HUES64 (cell line): ENCODE data around the gene RALBP1.

Experiments
- H3K27ac ChIP-seq: 2 replicates; pipeline ENCODE4 v1.7.0; 2013; ENCODE audit warnings: low read depth, low read length, inconsistent platforms
- H3K27me3 ChIP-seq: 2 replicates; pipeline ENCODE4 v1.6.1; 2013; ENCODE audit warnings: mild to moderate bottlenecking, low read length; ENCODE audit not compliant: insufficient read depth
- H3K36me3 ChIP-seq: 2 replicates; pipeline ENCODE4 v1.6.1; 2013; ENCODE audit warnings: mild to moderate bottlenecking, low read length; ENCODE audit not compliant: insufficient read depth
- H3K4me1 ChIP-seq: 2 replicates; pipeline ENCODE4 v1.6.1; 2013; ENCODE audit warnings: mild to moderate bottlenecking, low read length, moderate library complexity; ENCODE audit not compliant: insufficient read depth
- H3K4me3 ChIP-seq: 2 replicates; pipeline ENCODE4 v1.5.1; 2013; ENCODE audit warnings: mild to moderate bottlenecking, low read length, moderate library complexity
- H3K9ac ChIP-seq: 2 replicates; pipeline ENCODE4 v1.6.1; 2013; ENCODE audit warnings: mild to moderate bottlenecking, low read depth, low read length
- H3K9me3 ChIP-seq: 2 replicates; pipeline ENCODE4 v1.6.1; 2013; ENCODE audit warnings: low read depth, low read length; ENCODE audit not compliant: insufficient read depth
- WGBS: fragments of 150-250, 120-280 bp; methylation state at CpG from one replicate; pipeline ENCODE4 v1.1.7; 2013; ENCODE audit warnings: missing lambda C conversion rate; 5-methylcytosine and 5-hydroxymethylcytosine counted together

Gene RALBP1

GRCh38 chr18:9535430-9535991 is 60.2 kb downstream of the RALBP1 start:
- Histone ChIP-seq H3K9ac (no peak overlapping the region), H3K36me3 (peaks cover 59% of the 10 kb centered on the region), H3K4me3 (no peak overlapping the region), H3K27ac (no peak overlapping the region), H3K4me1 (no peaks in the 10 kb centered on the region), H3K9me3 (no peaks in the 10 kb centered on the region), H3K27me3 (no peaks in the 10 kb centered on the region)
- WGBS, result 95% methylated on average over 27 of the region's 27 CpGs

- H3K9ac ChIP-seq, result no peak overlapping the region
- H3K27me3 ChIP-seq, result no peaks in the 10 kb centered on the region
- 95% methylated on average over 15 of the region's 24 CpGs for WGBS
- no peaks in the 10 kb centered on the region for H3K9me3 ChIP-seq
- H3K4me3 ChIP-seq, result no peak overlapping the region
- peaks cover 50% of the 10 kb centered on the region for H3K36me3 ChIP-seq
- no peak overlapping the region for H3K27ac ChIP-seq
- H3K4me1 ChIP-seq, result no peaks in the 10 kb centered on the region; the same call in 1 of the 2 replicates
Measured at GRCh38 chr18:9536354-9537152, 61.2 kb downstream of the RALBP1 start.

GRCh38 chr18:9537677-9538076 is 62.4 kb downstream of the RALBP1 start:
- H3K27ac ChIP-seq, result no peak overlapping the region
- peaks cover 45% of the 10 kb centered on the region for H3K36me3 ChIP-seq
- 92% methylated on average over 6 of the region's 6 CpGs for WGBS
- H3K27me3 ChIP-seq, result no peaks in the 10 kb centered on the region
- no peaks in the 10 kb centered on the region for H3K9me3 ChIP-seq
- H3K9ac ChIP-seq, result no peak overlapping the region
- H3K4me1 ChIP-seq, result no peaks in the 10 kb centered on the region; the same call in 1 of the 2 replicates
- H3K4me3 ChIP-seq, result no peak overlapping the region

GRCh38 chr18:9539283-9539682 is 64.0 kb downstream of the RALBP1 start:
- Histone ChIP-seq H3K9me3 (no peaks in the 10 kb centered on the region), H3K4me1 (no peaks in the 10 kb centered on the region; the same call in 1 of the 2 replicates), H3K27ac (no peak overlapping the region), H3K36me3 (peaks cover 29% of the 10 kb centered on the region), H3K27me3 (no peaks in the 10 kb centered on the region), H3K9ac (no peak overlapping the region), H3K4me3 (no peak overlapping the region)
- 96% methylated on average over 6 of the region's 6 CpGs for WGBS

- WGBS, result 87% methylated on average over 8 of the region's 8 CpGs
- Histone ChIP-seq H3K36me3 (peaks cover 24% of the 10 kb centered on the region), H3K4me1 (no peaks in the 10 kb centered on the region; the same call in 1 of the 2 replicates), H3K9ac (no peak overlapping the region), H3K27me3 (no peaks in the 10 kb centered on the region), H3K9me3 (no peaks in the 10 kb centered on the region), H3K27ac (no peak overlapping the region), H3K4me3 (no peak overlapping the region)
Measured at GRCh38 chr18:9539938-9540337, 64.6 kb downstream of the RALBP1 start.

- Histone ChIP-seq H3K9me3 (no peaks in the 10 kb centered on the region), H3K9ac (no peak overlapping the region), H3K4me1 (no peaks in the 10 kb centered on the region; the same call in 1 of the 2 replicates), H3K27me3 (no peaks in the 10 kb centered on the region), H3K36me3 (peaks cover 26% of the 10 kb centered on the region), H3K4me3 (no peak overlapping the region), H3K27ac (no peak overlapping the region)
- 85% methylated on average over 4 of the region's 4 CpGs for WGBS
Measured at GRCh38 chr18:9542924-9543323, 67.6 kb downstream of the RALBP1 start.

GRCh38 chr18:9545029-9545428 is 69.7 kb downstream of the RALBP1 start:
- Histone ChIP-seq H3K9ac (no peak overlapping the region), H3K9me3 (no peaks in the 10 kb centered on the region), H3K27ac (no peak overlapping the region), H3K4me1 (no peaks in the 10 kb centered on the region; the same call in 1 of the 2 replicates), H3K36me3 (peaks cover 46% of the 10 kb centered on the region), H3K27me3 (no peaks in the 10 kb centered on the region), H3K4me3 (no peak overlapping the region)
- WGBS, result 93% methylated on average over 5 of the region's 5 CpGs

- WGBS, result 81% methylated on average over 6 of the region's 6 CpGs
- peaks cover 60% of the 10 kb centered on the region for H3K36me3 ChIP-seq
- no peaks in the 10 kb centered on the region for H3K27me3 ChIP-seq
- no peak overlapping the region for H3K4me3 ChIP-seq
- H3K9ac ChIP-seq, result no peak overlapping the region
- H3K9me3 ChIP-seq, result no peaks in the 10 kb centered on the region
- H3K27ac ChIP-seq, result no peak overlapping the region
- H3K4me1 ChIP-seq, result no peaks in the 10 kb centered on the region
Measured at GRCh38 chr18:9546468-9546867, 71.2 kb downstream of the RALBP1 start.

- H3K9me3 ChIP-seq, result peaks cover 3% of the 10 kb centered on the region; the same call in 1 of the 2 replicates
- no peak overlapping the region for H3K27ac ChIP-seq
- H3K4me1 ChIP-seq, result no peaks in the 10 kb centered on the region
- no peaks in the 10 kb centered on the region for H3K27me3 ChIP-seq
- WGBS, result 97% methylated on average over 7 of the region's 7 CpGs
- no peak overlapping the region for H3K4me3 ChIP-seq
- peaks cover 69% of the 10 kb centered on the region for H3K36me3 ChIP-seq
- H3K9ac ChIP-seq, result no peak overlapping the region
Measured at GRCh38 chr18:9547782-9548181, 72.5 kb downstream of the RALBP1 start.

- 94% methylated on average over 7 of the region's 7 CpGs for WGBS
Measured at GRCh38 chr18:9549405-9549804, 74.1 kb downstream of the RALBP1 start.

GRCh38 chr18:9550429-9550828 is 75.1 kb downstream of the RALBP1 start:
- Histone ChIP-seq H3K9me3 (peaks cover 13% of the 10 kb centered on the region; the same call in 1 of the 2 replicates), H3K4me3 (no peak overlapping the region), H3K27me3 (no peaks in the 10 kb centered on the region), H3K4me1 (no peaks in the 10 kb centered on the region), H3K27ac (no peak overlapping the region), H3K36me3 (peaks cover 88% of the 10 kb centered on the region), H3K9ac (no peak overlapping the region)
- 95% methylated on average over 4 of the region's 4 CpGs for WGBS

More at GRCh38 chr18:9549405-9549804, 74.1 kb downstream of the RALBP1 start:
- H3K27me3 ChIP-seq, result no peaks in the 10 kb centered on the region
- no peak overlapping the region for H3K4me3 ChIP-seq
- H3K27ac ChIP-seq, result no peak overlapping the region
- peaks cover 13% of the 10 kb centered on the region; the same call in 1 of the 2 replicates for H3K9me3 ChIP-seq
- H3K36me3 ChIP-seq, result peaks cover 83% of the 10 kb centered on the region
- no peaks in the 10 kb centered on the region for H3K4me1 ChIP-seq
- no peak overlapping the region for H3K9ac ChIP-seq
